GM12801 (cell line): Measurements from ENCODE around the gene RTN4R.

Experiments used
- CTCF ChIP-seq: IDR thresholded peaks from one replicate; pipeline ENCODE4 v1.5.1; 2011; ENCODE audit warnings: control low read depth; ENCODE audit not compliant: insufficient read length; ENCODE audit errors: extremely low read depth

The RTN4R gene

DNA sequence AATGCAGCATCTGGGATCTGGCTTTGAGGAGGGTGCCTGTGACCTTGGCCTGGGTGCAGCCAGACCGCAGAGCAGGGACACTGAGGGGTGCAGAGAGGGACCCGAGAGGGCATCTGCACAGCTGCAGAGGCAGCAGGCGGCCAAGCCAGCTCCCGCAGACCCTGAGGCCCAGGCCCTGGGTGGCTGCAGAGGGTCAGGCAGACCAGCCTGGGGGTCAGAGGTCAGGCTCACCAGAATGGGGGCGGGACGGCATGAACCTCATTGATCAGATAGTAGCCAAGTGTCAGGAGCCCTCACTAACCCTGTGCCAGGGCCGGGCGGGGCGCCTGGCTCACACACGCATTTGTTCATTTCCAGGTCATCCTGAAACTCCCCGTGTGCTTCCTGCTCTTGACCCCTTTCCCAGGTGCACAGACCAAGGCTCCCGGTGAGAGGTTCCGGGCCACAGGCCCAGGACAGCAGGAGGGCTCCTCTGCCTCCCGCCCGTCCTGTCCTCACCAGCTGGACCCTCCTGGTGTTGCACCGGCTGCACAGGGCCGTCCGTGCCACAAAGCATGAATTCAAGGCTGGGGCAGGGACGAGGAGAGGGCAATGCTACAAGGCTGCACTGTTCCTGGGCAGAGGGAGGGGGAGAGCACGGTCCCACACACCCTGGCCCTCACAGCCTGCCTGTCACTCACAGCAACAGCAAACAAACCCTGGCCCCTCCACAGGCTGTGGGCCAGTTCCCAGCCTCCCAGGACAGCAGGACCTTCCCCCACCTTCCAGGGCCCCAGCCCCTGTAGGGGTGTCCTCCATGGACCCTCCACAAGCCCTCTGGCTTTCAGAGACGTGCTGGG lies 3.3 kb downstream of the RTN4R start:
- TF ChIP-seq CTCF = no peak

GRCh38 chr22:20262582-20263147 lies 5.5 kb downstream of the RTN4R start:
- no peak for TF ChIP-seq CTCF

GRCh38 chr22:20261848-20262581 lies 6.1 kb downstream of the RTN4R start:
- TF ChIP-seq CTCF = no peak

GRCh38 chr22:20260071-20260765 lies 7.9 kb downstream of the RTN4R start:
- no peak for TF ChIP-seq CTCF

- TF ChIP-seq CTCF = no peak
Measured at GRCh38 chr22:20259327-20259688, 8.8 kb downstream of the RTN4R start.

- no peak for TF ChIP-seq CTCF
Measured at GRCh38 chr22:20258584-20259326, 9.4 kb downstream of the RTN4R start.
